HG03135 (cell line): ENCODE data around the gene ULBP2.

Experiments used
- ATAC-seq: cut with Tn5 transposase; IDR thresholded peaks from one replicate; pipeline ENCODE4 v1.9.1; 2021; ENCODE audit warnings: mild to moderate bottlenecking, moderate library complexity; ENCODE audit not compliant: unreplicated experiment

Gene ULBP2, protein sequence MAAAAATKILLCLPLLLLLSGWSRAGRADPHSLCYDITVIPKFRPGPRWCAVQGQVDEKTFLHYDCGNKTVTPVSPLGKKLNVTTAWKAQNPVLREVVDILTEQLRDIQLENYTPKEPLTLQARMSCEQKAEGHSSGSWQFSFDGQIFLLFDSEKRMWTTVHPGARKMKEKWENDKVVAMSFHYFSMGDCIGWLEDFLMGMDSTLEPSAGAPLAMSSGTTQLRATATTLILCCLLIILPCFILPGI

DNA sequence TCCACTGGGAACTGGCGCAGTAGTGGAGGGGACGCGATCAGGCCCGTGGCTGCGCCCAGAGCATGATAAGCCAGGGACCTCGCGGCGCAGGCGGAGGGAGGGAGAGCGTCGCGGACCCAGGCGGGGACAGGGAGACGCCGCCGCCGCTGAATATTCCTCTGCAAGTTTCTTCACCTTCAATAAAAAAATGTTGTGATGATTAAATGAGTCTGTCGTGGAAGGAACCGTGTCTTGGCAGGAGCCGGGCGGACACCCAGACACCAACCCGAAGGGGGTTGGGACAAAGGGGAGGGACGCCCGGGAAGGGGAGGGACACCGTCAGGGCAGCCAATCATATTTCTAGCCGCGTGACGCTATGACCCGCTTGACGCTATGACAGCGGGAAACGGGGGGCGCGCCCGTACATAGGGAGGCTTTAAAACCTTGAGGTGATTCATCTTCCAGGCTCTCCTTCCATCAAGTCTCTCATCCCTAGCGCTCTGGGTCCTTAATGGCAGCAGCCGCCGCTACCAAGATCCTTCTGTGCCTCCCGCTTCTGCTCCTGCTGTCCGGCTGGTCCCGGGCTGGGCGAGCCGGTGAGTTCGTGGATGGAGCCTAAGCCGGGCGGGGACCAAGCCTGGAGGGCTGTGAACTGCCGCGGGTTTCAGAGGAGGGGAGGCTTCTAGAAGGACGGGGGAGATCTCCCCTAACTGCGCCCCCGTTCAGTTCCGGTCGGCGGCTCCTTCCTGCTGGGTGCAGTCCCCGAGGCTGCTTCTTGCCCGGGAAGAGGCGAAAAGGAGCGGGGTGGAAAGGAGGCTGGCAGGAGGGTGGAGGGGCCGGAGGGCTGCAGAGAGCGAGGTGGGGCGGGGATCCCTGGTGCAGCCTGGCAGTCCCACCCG is at the start of gene ULBP2:
Gene ULBP2, plus strand, starts transcription at position 432 of the 878 bp plus-strand sequence. Its CDS starts 59 bp downstream, at position 491.
- ATAC-seq, result no peak

DNA sequence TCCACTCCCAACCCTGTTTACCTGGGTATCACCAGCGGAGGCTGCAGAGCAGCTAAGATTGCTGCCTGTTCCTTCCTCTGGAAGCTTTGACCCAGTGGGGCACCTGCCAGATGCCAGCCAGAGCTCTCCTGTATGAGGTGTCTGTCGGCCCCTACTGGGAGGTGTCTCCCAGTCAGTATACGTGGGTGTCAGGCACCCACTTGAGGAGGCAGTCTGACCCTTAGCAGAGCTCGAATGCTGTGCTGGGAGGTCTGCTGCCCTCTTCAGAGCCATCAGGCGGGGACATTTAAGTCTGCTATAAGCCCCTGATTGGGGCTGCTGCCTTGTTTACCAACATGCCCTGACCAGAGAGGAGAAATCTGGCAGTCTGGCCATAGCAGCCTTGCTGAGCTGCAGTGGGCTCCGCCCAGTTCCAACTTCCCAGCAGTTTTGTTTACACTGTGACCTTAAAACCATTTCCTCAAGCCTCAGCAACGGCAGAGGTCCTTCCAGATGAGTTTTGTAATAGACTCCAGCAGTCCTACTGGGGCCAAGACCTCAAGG is 46.7 kb upstream of the ULBP2 start:
- ATAC-seq, result no peak

DNA sequence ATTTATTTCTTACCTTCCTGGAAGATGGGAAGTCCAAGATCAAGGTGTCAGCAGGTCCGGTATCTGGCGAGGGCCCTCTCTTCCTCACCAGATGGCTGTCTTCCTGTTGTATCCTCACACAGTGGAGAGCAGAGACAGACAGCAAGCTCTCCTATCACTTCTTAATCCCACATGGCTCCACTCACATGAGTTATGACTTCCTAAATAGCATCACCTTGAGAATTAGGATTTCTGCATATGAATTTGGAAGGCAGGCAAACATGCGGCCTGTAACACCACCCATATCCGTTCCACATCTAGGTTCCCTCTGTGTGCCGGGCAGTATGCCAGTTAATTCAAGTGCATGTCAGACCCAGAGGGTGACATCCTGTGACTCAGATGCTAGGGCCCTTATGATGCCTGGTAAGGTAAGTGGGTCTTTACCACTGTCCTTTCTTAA is 46.0 kb upstream of the ULBP2 start:
- ATAC-seq, result no peak

DNA sequence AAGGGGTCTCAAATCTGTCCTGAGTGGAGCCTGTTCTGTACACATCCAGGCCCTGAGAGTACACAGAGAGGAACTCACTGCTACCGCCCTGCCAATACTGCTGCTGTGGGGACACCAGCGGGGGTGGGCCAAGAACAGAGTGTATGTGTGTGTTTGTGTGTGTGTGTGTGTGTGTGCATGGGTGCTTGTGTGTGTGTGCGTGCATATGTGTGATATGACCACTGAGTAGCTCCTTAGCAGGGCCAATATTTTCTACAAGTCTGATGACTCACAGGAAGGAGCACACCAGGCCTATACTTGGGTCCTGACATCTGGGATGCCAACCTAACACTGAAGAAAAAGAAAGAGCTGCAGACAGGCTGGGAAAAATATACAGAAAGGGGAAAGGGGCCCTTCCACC is 45.3 kb upstream of the ULBP2 start:
- ATAC-seq, result no peak

DNA sequence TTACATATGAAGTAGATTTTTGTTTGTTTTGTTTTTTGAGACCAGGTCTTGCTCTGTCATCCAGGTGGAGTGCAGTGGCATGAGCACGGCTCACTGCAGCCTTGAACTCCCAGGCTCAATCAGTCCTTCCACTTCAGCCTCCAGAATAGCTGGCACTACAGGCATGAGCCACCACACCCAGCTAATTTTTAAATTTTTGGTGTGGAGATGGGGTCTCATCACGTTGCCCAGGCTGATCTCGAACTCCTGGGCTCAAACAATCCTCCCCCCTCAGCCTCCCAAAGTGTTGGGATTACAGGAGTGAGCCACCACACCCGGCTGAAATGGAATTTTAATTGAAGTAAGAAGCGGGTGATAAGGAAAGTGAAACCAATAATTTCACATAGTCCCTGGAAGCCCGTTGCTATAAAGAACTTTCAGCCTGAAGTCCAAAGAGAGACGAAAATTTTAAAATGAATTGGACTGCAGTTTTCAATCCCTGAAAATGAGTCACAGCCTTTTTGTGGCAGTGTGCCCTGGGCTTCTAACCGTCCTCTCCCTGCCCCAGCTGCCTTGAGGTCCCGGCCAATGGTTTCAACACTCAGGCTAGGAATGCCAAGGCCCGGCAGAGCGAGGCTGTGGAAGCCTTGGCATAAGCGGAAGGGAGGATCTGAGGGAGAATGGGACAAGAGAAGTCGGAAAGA is 44.7 kb upstream of the ULBP2 start:
- no peak for ATAC-seq

DNA sequence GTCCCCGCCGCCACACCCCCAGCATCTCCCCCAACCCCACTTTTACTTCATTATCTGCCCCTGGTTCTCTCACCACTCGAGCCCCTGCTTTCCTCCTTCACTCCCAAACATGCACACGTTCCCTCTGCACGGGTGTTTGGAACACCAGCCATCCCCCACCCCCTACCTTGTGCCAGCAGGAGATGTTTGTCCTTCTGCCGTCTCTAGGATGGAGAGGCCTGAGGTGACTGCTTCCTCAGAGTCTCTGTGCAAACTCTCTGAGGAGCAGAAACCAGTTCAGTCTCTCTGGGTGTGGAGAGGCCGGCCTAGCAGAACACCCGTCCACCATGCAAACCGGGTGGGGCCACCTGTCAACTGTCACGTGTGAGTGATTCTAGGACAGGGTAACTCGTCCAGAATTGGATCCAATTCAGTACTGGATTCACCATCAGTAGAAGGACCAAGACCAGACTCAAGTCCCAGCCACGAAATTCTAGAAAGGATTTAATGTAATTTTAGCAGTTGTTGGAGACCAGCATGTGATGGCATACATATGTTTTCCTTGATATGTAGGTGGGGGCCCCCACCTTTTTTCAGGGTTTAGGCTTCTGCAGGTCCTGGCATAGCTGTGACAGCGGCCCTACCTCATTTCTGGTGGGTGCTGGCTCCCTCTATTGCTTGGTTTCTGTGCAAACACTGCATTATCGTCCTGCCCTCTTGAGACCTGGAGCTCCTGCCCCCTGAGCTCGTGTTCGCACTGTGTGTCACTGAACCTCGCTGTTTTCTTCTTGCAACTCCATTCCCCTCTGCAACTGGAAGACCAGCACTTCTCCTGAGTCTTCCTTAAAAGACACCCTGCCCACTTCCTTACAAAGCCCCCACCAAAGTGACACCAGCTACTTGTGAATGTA is 43.7 kb upstream of the ULBP2 start, which contains the start of gene RAET1E:
Gene RAET1E, minus strand, starts transcription at position 259 of the 890 bp plus-strand sequence. CDS start 7,212 bp downstream, outside the sequence.
- no peak for ATAC-seq

DNA sequence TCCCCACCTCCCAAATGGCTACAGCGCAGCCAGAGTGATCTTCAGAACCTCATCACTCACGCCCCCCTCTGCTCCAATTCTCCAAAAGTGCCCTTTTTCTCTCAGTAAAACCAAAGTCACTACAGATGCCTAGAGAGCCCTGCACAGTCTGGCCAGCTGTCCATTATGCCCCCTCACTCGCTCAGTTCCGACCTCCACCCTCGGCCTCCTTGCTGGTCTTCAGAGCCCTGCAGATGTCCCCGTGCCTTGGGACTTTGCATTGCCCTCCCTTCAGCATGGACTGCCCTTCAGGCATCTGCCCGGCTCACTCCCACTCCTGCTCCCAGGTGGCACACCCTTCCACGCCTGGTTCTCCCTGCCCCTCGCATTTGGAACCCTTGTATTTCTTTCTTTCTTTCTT is 42.8 kb upstream of the ULBP2 start:
- no peak for ATAC-seq

DNA sequence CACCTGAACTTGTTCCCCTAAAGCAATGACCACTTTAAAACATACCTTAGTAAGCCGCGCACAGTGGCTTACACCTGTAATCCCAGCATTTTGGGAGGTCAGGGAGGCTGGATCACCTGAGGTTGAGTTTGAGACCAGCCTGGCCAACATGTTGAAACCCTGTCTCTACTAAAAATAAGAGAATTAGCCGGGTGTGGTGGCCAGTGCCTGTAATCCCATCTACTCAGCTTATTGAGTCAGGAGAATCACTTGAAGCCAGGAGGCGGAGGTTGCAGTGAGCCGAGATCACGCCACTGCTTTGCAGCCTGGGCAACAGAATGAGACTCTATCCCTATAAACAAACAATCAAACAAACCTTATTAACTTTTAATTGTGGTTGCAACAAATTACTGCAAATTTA is 42.3 kb upstream of the ULBP2 start:
- no peak for ATAC-seq

DNA sequence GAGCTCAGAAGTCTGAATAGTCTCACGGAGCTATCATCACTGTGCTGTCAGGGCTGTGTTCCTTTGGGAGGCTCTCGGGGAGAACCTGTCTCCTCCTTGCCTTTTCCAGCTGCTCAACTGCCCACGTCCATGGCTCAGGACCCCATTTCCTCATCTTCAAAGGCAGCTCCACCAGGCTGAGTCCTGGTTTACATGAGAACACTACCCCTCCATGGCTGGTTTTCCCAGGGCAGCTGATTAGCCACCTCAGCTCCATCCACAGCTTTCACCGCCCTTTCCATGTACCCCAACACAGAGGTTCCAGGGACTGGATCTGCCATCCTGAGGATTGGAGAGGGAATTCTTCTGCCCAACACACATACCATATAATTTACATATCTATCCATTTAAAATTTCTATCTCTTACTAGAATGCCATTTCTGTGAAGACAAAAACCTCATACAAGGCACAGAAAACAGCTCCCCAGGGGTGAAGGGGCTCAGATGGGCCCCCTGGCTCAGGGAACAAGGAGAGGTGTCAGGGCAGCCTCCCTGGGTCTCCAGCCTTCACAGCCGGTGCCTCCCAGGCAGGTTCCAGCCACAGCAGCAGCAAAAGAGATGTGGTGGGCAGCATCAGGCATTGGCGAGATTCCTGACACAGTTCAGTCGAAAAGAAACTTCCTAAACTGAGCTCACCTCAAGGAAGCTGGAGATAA is 41.7 kb upstream of the ULBP2 start:
- ATAC-seq, result no peak

DNA sequence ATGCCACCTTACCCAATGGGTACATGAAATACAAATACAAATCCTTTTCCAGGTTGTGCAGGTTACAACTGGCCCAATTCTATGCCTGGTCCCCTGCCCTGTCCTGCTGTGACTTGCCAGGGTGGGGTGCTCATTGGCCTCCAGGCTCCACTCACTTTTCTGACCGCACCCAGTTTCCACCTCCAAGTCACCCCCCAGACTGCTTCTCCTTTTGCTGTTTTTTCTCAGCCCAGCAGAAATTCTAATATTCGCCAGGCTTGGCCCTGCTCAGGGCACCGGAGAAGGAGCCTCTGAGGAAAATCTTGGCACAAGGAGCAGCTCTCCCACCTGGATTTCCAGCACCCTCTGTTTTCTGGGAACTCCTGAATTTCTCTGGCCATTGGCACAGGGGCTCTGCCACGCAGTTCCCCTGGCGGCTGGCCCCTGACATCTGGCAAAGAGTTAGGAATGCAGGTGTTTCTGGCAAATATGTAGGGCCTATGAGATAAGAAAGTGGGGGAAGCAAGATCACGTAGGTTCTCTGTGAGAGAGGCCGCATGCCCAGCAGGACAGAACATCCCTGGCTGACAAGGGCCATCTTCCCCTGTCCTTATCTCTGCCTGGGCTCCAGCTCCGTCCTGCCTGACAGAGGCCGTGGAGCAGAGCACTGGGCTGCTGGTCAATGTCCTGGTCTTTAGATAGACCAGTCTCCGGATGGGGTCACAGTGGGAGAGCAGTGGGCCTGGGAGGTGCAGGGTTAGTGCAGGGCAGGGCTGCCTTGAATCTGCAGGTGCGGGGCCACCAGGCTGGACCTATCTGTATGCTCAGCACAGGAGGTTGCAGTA is 41.0 kb upstream of the ULBP2 start:
- ATAC-seq, result no peak

DNA sequence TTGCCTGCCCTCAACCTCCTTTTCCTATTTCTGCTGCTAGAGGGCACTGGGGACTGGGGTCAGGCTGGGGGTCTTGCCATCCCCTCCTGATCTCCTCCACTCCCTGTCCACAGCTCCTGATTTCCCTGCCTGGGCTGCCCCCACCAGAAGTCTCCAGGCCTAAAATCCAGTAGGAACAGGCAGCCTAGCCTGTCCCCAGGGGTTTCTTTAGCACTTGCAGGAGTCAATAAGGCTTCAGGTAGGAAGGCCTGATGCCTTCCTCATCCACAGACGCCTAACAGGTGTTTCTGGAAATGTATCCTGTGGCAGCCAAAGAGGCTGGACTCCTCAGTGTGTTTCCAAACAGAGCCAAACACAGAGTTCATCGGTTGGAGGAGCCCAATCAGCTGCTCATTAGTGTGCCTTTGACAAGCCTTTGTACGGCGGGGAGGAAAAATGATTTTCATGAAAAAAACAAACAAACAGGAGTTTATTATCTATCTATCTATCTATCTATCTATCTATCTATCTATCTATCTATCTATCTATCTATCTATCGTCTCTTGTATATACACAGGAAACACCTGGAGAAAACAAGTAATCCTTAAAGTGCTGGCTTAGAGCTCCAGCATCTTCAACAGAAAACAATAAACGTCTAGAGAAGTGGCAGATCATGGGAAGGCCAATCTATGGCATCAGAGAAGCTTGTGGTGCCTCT is 40.2 kb upstream of the ULBP2 start:
- no peak for ATAC-seq

DNA sequence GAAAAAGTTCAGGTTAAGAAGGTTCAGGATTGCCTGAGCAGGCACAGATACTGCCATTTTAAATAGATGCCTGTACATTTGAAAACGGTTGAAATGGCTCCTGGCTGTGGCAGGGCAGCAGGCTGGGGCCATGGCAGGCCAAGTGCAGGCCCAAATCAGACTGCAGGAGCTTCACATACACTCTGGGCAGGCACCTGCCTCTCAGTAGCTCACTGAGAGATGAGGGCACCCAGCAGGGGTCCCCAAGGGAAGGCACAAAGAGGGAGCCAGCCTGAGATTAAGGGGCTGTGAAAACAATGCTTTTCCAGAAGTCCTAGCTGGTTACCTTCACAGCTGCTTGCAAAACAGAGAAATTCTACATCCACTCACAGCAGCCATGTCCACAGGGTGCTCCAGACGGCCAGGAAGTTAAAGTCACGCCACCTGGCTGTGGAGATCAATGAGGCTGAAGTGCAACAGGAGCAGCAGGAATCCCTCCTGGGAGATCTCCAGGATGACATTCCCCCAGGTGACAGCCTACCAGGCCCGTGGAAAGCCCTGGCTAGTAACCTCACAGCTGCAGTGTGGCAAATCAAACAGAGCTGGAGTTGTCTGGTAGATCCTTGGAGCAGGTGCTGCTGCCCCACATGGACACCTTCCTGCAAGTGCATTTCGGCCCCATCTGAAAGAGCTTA is 37.7 kb upstream of the ULBP2 start:
- no peak for ATAC-seq

DNA sequence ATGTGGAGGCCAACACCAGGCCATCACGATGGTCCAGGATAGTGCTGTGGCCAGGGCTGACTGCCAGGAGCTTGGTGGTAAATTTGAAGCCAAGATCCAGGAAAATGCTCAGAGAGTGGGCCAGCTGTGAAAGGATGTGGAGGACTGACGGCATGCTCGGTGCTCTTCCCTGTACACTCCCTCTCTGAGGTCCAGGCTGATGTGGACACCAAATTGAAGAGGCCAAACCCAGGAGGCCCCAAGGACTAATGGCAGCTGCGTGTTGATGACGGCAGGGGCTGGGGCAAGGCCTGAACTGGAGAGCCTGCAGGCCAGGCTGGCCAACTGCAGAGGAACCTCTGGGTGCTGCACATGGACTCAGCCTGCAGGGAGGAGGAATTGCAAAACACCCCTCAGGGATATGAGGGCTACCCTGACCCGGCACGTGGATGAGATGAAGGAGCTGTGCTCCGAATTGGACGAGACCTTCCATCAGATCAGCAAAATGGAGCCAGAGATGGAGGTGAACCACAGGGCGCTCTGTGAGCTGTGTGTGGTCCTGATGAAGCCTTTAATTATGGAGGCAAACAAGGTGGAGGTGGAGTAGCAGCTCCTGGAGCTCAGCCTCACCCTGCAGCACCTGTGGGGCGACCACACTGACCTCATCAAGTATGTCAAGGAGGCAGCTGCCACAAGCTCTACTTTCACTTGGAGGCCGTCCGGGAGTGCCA is 37.0 kb upstream of the ULBP2 start:
- ATAC-seq, result no peak

DNA sequence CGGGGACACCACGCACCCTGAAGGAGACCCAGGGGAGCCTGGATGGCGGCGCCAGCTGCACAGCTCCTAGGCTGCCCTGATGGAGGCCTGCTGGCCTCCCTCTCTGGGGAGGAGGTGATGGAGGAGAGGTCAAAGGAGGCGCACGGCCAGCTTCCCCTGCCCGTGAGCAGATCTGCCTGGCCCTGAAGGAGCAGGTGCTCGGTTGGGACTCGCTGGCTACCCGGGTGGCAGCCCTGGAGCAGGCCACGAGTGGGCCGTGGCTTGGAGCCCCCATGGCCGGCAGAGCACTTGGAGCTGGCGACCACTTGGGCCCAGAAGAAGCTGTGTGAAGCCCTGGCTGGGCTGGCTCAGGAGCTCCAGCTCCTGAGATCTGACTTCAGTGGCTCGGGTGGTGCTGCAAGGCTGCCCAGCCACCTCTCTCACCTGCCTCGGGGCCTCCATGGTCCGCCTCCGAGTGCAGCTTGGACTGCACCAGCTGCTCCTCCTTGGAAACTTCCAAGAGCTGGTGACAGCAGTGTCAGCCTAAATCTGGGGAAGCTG is 36.4 kb upstream of the ULBP2 start:
- no peak for ATAC-seq

DNA sequence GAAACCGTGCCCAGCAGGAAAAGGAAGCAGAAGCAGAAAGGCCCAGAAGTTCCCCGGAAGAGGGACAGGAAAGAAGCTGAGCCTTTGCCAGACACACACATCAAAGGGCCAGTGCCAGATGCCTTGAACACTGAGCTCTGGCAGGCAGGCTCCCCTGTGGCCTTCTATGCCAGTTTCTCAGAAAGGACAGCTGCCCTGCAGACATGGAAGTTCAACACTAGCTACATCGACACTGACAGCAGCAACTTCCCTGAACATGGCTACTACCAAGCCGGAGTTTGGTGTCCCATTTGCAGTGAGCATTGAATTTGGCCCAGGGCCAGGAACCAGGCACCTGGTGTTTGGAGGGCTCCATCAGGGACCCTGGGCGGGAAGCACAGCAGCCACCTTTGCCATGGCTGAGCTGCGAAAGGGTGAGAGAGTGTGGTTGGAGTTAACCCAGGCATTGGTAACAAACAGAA is 35.9 kb upstream of the ULBP2 start:
- ATAC-seq, result no peak

DNA sequence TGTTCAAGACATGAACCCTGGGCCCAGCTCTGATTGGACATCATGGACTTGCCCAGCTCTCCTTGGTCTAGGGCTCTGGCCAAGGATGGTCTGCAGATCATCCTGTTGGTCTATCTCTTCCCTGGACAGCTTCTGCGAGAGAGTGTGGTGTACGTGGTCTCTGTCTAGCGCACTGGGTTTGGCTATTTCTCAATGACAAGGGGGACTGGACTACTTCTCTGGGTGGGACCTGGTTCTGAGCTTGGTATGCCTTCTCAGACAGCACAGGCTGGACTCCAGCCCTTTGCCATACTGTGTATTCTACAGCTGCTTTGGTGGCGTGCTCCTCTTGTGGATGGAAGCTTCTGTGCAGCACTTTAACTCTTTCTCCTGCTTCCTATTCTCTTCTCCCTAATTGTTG is 35.4 kb upstream of the ULBP2 start:
- no peak for ATAC-seq

DNA sequence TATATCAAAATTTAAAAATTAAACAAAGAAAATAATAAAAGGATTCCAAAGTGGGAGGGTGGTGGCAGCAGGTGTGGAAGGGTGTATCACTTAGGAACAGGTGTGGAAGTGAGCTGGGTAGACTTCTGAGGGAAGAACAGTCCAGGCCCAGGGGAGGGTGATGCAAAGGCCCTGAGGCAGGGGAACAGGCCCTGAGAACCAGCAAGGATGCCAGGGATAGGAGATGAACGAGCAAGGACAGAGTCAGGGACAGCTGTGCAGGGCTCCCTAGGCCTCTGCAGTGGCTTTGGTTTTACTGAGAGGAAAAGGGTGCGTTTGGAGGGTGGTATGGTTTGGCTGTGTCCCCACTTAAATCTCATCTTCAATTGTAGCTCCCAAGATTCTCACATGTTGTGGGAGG is 34.5 kb upstream of the ULBP2 start:
- no peak for ATAC-seq
